HG03575 (cell line): Measurements from ENCODE around the gene ZNF862.
"Not testable (repeated sequence)": the region's sequence is repeated elsewhere in the genome, so short reads cannot be mapped to it uniquely, and the experiment has no call there.

Experiments used
- ATAC-seq: cut with Tn5 transposase; IDR thresholded peaks from one replicate; pipeline ENCODE4 v1.9.1; 2021; ENCODE audit not compliant: unreplicated experiment, insufficient number of reproducible peaks, low FRiP score; ENCODE audit errors: extremely low read depth

The ZNF862 gene

DNA sequence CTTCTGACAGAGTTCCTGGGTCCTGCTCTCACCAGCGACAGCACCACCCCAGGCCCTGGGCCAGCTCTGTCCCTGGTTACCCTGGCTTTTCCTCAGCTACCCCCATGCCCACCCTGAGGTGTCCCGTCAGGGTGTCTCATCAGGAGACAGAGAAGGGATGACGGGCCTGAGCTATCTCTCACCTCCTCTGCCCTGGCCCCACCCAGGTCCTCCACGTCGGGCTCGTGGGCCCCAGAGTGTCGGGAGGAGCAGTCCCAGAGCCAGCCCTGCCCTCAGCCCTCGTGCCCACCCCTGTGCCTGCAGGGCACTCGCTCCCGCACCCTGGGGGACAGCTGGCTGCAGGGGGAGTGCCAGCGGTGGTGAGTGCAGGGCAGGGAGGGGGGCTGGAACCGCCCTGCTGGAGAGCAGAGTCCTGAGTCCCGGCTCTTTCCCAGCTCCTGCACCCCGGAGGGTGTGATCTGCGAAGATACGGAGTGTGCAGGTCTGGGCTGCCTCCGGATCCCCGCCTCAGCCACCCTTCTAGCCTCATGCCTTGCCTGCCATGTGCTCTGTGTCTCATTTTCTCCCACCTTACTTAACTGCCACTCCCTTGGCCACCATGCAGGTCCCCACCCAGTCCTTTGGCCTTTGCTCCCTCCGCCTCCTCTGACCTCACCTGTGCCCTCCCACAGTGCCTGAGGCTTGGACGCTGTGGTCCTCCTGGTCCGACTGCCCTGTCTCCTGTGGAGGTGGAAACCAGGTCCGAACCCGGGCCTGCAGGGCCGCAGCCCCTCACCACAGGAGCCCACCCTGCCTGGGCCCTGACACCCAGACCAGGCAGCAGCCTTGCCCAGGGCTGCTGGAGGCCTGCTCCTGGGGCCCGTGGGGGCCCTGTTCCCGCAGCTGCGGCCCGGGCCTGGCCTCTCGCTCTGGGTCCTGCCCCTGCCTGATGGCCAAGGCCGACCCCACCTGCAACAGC lies 16.7 kb upstream of the ZNF862 start:
- ATAC-seq: no peak

DNA sequence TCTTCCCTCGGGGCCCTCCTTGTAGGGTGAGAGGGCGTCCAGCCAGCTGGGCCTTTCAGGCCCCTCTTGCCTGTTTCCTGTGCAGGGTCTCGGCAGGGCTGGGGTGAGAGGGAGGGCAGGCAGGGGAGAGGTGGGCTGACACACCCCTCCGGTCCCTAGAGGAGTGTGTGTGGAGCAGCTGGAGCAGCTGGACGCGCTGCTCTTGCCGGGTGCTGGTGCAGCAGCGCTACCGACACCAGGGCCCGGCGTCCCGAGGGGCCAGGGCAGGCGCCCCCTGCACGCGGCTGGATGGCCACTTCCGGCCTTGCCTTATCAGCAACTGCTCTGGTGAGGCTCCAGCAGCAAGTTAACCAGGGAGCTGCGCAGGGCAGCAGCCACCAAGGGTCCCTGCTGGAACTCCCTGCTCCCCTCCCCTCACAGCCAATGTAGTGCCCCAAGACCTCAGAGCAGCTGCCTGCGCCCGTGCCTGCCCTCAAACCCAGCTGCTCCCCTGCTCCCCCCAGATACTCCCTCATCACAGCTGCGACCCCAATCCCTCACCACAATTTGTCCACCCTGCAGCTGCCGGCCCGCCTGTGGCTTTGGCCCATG lies 15.7 kb upstream of the ZNF862 start:
- ATAC-seq: no peak

DNA sequence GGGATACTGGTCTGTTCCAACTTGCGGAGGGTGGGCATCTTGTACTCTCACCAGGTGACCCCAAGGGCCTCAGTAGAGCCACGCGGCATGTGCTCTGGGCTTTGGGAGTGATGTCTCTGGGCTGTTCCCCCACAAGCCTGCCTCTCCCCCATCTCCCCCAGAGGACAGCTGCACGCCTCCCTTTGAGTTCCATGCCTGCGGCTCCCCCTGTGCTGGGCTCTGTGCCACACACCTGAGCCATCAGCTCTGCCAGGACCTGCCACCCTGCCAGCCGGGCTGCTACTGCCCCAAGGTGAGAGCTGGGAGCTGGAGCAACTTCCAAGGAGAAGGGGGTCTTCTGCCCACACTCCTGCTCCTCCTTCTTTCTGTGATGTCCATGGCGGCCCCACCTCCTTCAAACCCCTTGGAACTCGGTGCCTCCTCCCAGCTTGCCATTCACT lies 15.0 kb upstream of the ZNF862 start:
- ATAC-seq: no peak

- no peak for ATAC-seq
Observed at GRCh38 chr7:149823631-149824199, 14.5 kb upstream of the ZNF862 start.

DNA sequence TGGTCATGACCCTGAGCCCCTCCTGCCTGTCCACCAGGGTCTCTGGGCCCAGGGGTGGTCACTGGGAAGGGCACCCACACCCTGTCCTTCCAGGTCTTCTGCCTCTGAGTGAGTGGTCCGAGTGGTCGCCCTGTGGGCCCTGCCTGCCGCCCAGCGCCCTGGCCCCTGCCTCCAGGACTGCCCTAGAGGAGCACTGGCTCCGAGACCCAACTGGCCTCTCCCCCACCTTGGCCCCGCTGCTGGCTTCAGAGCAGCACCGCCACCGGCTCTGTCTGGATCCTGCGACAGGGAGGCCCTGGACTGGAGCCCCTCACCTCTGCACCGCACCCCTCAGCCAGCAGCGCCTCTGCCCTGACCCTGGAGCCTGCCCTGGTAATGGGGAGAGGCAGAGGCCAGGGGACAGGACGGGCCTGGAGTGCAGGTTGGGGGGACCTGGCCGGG lies 13.9 kb upstream of the ZNF862 start:
- no peak for ATAC-seq

- ATAC-seq: no peak
Observed at GRCh38 chr7:149824748-149825566, 13.2 kb upstream of the ZNF862 start.

DNA sequence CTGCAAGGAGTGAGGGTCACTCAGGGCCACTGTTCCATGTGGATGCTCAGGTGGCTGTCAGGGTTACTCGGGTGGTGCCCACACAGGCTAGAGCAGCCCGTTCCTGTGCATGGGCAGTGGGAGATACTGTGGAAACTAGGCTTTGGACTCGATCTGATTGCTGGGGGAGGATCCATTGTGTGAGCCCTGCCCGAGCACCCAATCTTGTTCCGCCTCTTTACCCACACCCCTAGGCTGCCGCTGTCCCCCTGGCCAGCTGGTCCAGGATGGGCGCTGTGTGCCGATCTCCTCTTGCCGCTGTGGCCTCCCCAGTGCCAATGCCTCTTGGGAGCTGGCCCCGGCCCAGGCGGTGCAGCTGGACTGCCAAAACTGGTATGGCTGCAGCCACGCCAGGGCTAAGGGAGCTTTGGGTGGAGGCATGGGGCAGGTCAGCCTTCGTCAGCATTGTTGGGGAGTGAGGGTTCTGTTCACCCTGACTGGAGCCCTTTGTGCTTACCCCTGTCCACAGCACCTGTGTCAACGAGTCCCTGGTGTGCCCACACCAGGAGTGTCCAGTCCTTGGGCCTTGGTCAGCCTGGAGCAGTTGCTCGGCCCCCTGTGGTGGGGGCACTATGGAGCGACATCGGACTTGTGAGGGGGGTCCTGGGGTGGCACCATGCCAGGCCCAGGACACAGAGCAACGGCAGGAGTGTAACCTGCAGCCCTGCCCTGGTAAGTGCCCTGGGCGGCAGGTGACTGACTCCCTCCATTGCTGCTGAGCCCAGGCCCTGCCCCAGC lies 12.4 kb upstream of the ZNF862 start:
- ATAC-seq: no peak

DNA sequence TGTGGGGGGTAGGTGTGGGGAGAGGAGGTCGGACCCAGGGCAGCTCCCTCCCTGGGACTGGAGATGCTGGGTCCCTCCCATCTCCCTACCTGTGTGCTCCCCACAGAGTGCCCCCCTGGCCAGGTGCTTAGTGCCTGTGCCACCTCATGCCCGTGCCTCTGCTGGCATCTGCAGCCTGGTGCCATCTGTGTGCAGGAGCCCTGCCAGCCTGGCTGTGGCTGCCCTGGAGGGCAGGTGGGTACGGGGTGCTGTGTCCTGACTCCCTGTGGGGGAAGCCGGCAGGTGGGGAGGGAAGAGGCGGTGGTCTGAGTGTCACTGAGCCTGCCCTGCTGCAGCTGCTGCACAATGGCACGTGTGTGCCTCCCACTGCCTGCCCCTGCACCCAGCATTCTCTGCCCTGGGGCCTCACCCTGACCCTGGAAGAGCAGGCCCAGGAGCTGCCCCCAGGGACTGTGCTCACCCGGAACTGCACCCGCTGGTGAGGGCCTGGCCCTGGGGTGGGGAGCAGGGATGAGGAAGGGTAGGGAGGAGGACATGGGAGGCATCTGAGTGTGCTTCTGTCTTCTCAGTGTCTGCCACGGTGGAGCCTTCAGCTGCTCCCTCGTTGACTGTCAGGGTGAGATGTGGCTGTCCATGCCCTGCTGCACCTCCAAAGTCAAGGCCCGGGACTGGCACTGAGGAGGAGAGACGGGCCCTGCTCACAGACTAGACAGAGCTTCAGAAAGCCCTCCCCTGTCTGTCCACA lies 11.7 kb upstream of the ZNF862 start:
- ATAC-seq: no peak

GRCh38 chr7:149827089-149827981 lies 10.8 kb upstream of the ZNF862 start:
- no peak for ATAC-seq

GRCh38 chr7:149828357-149829309 lies 9.5 kb upstream of the ZNF862 start:
- ATAC-seq: no peak

DNA sequence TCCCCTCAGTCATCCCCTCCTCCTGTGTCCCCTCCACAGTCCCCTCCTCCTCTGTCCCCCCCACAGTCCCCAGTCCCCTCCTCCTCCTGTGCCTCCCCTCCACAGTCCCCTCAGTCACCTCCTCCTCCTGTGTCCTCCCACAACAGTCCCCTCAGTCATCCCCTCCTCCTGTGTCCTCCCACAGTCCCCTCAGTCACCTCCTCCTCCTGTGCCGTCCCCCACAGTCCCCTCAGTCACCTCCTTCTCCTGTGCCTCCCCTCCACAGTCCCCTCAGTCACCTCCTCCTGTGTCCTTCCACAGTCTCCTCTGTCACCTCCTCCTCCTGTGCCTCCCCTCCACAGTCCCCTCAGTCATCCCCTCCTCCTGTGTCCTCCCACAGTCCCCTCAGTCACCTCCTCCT lies 7.6 kb upstream of the ZNF862 start:
- ATAC-seq: not testable (repeated sequence)

GRCh38 chr7:149830997-149831740 lies 7.0 kb upstream of the ZNF862 start:
- no peak for ATAC-seq

- ATAC-seq: no peak
Observed at GRCh38 chr7:149831741-149832219, 6.4 kb upstream of the ZNF862 start.

DNA sequence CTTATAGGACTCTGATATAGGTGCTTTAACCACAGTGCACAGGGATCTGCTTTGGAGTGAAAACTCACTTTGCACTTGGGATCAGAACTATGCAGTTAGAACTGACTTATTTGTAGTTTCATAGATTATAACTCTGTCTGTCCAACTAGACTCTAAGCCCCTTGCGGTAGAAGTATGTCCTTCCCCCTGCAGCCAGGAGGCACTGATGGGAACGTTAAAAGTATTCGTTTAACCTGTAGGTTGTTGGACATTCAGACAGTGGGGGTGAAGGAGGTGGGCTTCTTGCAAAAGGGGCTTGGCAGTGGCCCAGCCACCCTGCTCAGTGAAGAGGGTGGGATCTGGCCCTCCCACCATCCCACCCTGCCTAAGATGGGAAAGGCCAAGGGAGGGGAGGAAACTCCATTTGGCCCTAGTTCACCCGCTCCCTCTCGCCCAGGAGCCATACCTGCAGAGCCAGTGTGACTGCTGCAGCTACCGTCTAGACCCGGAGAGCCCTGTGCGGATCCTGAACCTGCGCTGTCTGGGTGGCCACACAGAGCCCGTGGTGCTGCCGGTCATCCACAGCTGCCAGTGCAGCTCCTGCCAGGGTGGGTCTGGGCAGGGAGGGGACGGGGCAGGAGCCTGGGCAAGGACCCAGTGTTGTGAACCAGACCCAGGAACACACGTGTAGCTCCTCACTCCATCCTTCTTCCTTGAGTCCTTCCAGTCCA lies 5.7 kb upstream of the ZNF862 start:
- ATAC-seq: no peak
